NCI-H524 (cell line): ENCODE data around the gene SLAMF1.
A peak's percentile ranks its signal among the peaks of the same experiment; 100 is the strongest.
"Not testable (repeated sequence)": the region's sequence is repeated elsewhere in the genome, so short reads cannot be mapped to it uniquely, and the experiment has no call there.

Experiments
- DNase-seq, 2 experiments: peaks; one replicate each; lab custom pipeline; 2025; lab: John Stamatoyannopoulos, UW

The SLAMF1 gene, protein sequence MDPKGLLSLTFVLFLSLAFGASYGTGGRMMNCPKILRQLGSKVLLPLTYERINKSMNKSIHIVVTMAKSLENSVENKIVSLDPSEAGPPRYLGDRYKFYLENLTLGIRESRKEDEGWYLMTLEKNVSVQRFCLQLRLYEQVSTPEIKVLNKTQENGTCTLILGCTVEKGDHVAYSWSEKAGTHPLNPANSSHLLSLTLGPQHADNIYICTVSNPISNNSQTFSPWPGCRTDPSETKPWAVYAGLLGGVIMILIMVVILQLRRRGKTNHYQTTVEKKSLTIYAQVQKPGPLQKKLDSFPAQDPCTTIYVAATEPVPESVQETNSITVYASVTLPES

DNA sequence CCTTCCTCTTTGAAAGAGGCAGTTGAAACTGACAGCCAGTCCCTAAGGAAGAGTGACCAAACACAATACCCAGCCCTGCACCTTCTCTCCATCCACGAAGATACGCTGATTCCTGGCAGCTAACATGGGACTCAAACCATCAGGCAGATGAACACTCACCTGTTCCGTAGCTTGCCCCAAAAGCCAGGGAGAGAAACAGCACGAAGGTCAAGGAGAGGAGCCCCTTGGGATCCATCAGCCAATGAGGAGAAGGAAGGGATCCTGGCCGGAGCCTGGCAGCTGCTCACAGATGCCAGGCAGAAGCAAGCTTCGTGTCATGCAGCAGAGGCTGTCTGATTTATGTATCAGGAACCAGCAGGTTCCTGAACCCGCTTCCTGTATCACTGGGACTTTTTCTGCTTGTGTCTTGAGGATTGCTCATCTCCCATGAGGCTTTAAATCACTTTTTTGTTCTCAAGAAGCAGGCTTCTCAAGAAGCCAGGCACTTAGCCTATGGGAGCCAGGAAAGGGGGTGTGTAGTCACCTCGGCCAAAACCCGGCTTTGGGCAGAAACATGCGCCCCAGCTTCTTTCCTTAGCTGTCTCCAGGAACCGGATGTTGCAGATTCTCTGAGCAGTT lies at the start of gene SLAMF1:
Gene SLAMF1, minus strand, starts transcription at position 334 of the 618 bp plus-strand sequence. Its CDS starts 99 bp downstream, at position 235.
- DNase-seq, result no peak

DNA sequence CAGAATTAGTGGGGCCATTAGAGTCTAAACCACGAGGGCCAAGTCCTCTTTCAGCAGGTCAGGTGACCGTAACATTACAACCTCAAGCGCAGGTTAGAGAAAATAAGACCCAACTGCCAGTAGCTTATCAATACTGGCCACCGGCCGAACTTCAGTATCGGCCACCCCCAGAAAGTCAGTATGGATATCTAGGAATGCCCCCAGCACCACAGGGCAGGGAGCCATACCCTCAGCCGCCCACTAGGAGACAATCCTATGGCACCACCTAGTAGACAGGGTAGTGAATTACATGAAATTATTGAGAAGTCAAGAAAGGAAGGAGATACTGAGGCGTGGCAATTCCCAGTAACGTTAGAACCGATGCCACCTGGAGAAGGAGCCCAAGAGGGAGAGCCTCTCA lies 45.5 kb upstream of the SLAMF1 start:
- not testable (repeated sequence) for DNase-seq

DNA sequence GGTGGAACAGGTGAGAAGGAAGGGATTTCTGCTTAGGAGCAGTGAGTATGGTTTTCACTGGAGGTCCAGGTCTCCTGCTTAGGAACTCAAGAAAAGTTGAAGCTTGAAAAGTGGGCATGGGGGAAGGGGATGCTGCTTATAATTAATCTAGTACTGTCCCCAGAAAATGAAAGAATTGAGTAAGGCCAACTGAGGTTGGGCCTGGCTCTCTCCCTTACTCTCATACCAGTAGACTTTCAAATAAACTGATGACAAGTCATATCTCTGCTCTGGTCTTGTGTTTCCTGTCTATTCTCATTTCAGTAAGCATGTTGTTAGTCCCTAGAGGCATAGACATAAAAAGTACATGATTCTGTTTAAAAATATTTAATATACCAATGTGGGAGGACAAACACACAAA lies 38.4 kb upstream of the SLAMF1 start:
- no peak for DNase-seq

DNA sequence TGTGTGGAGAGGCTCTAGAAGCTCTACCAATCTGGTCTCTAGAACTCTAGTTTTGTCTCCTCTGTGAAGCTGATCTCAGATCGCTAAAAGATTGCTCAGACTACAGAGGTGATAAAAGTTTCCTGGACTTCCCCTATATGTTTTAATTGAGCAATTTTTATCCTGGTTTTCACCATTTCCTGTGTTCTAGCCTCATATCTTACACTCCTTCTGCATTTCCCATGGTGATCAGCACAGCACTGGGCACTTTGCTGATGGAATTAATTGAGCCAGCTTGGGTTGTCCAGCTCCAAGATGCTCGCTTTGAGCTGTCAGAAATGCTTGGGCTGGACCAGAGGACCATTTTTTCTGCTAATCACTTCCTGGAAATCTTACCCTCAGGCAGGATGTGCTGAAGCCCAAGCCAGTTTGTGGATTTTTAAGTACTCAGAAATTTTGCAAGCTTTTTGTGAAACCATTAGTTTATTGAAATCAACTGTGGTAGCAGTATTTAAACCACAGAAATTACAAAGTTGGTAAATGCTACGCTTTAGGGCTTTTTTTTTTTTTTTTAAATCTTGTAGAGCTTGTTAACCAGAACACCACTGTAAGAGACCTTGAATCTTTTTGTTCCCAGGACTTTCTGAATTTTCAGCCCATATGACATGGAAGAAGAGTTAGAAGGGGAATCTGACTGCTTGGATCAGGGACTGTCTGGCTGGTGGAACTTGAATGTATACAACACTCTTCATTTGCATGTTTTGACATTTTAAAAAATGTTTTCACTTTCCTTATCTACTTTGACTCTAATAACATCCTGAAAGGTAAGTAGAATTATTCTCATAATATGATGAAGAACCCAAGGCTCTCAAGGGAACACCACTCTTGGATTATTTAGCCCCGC lies 36.4 kb upstream of the SLAMF1 start:
- no peak for DNase-seq

DNA sequence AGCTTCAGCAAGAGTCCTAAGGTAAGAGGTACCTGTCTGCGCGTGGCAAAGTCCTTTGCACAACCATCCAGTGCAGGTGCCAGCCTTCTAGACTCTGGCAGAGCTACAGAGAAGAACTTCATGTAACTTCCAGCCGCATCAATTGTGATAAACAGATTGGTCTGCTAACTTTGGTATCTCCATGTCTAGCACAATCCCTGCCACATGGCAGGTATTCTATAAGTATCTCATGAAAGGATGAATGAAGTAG lies 35.0 kb upstream of the SLAMF1 start:
- DNase-seq, result no peak

DNA sequence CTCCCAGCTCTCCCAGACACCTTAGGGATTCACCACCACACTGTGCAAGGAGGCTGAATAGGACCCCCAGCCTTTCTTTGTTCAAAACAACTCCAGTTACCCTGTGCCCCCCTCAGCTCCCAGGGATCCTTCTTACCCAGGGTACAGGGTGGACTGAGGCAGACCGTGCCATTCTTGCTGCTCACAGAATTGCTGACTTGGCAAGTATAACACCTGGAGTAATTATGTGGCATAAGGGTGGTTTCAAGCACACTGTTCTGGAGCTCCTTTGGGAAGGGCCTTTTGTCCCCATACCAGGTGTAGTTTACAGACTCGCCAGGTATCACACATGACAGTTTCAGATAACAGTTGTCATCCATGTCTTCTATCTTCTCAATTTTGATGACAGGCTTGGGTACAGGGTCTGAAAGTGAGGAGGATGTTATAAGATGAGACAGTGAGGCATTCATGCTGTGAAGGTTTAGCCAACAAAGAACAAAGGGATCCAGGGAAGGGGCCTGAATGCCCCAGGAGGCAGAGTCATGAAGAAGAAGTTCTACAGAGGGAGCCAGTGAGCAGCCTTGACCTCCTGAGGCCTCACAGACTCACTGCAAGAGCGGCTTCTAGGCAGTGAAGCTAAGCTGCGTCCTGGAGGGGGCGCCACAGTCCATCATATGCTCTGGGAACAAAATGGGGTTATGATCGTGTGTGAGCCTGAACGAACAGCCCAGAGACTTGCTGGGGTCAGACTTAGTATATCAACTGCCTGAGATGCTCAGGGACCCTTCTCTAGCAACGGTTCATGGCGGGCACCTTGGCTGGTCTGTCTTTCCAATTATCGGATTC lies 34.4 kb upstream of the SLAMF1 start:
- peak; percentile 24 to 53 for DNase-seq

DNA sequence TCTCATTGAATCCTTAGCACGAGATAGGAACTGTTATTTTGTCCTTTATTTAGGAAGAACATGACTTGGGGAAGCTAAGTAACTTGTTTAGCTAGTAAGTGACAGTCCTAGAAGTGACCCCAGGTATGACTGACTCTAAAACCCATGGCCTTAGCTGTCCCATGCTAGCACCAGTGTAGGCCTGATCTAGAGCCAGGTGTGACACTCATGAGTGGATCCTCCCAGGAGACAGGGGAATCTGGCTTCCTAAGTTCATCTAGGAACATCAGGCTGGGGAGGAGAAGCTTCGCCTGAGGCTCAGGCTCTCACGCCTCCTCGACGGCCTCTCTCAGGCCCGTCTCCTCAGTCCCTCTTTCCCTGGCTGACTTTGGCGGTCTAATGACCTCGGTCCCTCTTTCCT lies 33.6 kb upstream of the SLAMF1 start:
- no peak for DNase-seq

DNA sequence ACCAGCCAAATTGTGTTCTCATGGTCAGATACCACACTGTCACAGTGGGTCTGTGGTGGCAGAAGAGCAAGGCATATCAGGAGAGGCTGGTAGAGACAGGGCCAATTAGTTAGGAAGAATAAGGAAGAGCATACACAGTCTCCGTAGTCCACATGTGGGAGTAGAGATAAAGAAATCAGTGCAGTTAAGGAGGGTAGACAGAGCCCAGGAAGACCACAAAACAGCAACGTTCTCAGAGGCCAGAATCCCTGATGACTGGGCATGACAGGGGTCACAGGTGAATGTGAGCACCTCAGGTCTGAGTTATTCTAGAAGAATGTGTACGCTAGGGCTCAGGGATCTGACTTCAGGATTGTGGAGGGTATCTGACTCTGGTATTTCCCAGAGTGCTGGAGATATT lies 33.0 kb upstream of the SLAMF1 start:
- no peak for DNase-seq

DNA sequence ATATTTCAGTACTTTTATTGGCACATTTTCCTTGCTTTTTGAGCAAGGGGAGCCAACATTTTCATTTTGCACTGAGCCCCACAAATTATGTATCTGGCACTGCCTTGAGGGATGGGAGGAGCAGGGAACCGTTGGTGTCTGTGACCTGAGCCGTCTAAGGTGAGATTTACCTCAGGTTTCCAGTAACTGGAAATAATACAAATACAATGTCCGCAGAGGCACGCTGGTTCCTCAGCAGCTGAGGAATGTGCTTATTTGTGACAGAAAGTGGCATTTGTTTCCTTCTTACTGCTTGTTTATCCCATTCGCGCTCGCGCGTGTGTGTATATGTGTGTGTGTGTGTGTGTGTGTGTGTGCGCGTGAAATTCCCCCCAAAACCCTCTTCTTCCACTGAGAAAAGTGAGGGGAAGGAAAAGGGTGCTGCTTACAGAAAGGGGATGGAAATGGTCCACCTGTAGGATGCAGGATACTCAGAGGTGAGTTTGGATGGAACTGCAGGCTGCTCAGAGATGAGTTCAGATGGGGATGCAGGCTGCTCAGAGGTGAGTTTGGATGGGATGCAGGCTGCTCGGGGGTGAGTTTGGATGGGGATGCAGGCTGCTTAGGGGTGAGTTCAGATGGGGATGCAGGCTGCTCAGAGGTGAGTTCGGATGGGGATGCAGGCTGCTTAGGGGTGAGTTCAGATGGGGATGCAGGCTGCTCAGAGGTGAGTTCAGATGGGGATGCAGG lies 30.2 kb upstream of the SLAMF1 start:
- no peak for DNase-seq

DNA sequence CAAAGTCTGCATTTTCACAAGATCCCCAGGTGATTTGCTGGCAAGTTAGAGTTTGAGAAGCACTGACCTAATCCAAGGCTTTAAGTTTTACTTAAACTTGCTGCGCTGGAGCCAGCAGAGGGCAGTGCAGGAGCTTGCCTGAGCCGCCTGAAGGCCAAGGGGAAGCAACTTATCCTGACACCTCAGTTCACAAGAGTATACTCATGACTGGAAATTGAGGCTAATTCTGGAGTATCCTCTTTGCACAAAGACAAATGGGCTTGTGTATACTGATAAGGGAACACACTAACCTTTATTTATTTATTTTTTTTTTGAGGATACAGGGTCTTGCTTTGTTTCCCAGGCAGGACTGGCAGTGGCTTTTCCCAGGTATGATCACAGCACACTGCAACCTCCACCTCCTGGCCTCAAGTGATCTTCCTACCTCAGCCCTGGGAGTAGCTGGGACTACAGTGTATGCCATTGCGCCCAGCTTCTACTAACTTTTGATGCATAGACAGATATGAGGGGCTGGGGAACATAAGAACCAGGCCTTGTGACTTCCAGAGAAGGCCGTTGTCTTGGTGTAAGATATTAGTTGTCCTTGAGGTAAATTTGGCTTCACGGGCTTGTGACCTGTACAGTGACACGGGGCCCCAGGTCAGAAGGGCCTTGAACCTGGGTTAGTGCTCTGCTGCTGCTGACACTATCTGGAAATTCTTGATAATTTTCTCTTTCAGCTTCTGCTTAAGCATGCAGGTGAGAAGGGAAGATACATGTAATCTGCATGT lies 29.0 kb upstream of the SLAMF1 start:
- DNase-seq, result peak in 1 of 2 experiments; percentile 43

DNA sequence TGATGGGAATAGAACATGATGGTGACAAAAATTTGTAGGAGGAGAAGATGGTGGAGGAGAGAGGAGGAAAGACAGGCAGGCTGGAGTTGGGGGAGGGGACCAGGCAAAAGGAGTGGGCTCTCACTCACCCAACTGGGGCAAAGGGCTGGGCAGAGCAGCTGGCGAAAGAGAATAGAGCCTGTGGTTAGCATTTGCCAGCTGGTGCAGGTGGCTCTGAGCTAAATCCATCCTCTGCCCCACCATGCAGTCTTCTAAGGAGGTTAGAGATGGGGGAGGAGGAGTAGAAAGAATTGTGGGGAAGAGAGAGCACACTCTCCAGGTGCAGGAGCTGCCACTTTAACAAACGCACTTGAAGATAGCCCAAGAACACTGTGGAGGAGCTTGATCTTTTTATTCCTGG lies 27.6 kb upstream of the SLAMF1 start:
- no peak for DNase-seq

DNA sequence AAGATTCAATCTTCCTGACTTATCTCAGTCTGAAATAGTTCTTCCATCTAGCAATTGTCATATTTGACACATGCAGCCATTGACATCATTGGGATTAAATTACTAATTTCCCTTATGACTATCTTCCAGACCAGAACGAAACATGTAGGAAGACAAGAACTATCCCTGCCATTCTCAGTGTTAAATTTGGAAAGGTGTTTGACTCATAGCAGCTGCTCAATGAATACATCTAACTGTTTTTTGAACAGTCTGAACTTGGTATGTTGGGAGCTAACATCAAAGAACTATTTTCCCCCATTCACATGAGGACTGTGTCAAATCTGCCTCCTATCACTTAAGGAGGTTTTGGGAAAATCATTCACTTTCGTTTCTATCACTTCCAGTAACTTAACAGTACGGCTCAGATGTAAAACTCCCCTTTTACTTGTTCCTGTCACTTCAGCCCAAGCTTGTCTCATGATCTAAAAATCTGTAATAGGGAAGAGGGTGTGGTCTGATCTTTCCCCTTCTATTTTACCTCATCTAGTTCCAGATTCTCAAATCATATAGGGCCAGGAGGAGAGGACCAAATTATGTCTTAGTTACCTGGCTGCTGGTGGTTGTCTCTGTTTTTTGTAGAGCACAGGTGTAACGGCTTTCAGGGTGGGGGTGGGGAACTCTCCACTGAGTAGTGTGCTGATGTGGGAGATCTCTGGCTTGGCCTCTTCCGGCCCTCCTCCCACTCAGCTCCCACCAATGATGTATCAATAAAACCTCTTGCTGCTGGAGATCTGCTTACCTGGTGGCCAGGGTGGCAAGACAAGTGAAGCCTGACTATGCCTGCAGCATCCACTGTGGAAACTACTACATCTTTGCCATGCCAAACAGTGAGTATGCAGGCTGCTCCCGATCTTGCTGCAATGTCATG lies 26.2 kb upstream of the SLAMF1 start:
- no peak for DNase-seq

DNA sequence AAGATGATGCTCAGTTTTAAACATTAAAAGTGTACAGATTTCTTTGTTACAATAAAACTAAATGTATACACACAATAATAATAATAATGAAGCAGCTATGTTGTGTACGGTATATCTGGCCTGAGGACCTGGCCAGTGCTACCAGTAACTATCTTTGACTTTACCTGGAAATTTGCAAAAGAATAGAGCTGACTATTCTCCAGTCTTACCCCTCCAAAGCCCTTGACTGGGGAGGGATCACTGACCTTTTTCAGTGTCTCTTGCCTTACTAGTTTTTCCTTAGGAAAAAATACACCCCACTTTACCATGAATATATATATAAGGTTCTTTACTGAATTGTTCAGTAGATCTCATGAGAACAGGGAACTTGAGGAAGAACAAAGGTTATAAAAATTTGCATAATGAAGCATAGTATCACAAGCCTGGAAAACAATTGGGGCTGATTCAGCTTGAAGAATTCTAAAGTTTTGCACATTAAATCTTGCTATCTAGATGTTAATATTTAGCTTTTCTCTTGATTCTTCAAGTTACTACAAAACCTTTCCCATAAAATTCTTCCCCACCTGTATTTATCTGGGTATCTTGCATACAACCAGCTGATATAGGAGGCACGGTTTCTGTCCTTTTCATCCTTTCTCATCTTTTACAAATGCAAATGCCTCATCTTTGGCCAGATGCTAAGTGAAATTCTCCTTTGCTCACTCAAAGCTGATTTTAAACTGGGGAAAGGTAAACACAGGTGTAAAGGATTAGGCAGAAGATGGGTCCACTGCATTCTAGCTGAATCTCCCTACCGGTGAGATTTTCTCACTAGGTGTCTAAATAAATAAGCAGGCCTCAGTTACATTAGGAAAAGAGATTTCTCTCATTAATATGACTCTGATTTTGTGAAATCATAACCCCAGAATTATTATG lies 25.0 kb upstream of the SLAMF1 start:
- no peak for DNase-seq

DNA sequence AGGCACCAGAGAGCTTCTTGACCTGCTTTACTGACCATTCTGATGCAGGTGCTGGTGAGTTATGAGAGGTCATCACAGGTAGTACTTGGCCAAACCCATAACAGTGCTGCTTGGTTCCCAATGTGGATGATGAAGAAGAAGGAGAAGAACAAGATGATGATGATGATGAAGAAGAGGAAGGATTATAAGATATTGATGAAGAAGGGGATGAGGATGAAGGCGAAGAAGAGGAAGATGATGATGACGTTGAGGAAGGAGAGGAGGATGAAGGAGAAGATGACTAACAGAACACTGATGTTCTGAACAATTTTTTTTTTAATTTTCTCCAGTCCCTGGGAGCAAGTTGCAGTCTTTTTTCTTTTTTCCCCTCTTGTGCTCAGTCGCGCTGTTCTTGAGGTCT lies 23.9 kb upstream of the SLAMF1 start:
- no peak for DNase-seq

DNA sequence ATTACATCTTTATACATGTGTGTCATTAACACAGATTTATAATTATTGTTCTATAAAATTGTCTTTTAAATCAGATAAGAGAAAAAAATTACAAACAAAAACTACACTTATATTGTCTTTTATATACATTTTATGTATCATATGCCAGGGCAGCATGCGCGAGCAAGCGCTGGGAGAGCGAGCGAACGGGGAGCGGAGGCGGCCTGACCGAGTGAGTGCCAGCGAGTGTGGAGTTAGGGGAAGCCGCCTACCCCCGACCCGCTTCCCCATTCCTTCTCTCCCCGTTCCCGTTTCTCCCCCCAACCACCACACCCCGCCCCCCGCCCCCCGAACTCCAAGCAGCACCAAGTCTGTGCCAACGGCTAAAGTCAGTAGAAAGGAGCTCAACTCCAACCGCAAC lies 23.0 kb upstream of the SLAMF1 start:
- no peak for DNase-seq

DNA sequence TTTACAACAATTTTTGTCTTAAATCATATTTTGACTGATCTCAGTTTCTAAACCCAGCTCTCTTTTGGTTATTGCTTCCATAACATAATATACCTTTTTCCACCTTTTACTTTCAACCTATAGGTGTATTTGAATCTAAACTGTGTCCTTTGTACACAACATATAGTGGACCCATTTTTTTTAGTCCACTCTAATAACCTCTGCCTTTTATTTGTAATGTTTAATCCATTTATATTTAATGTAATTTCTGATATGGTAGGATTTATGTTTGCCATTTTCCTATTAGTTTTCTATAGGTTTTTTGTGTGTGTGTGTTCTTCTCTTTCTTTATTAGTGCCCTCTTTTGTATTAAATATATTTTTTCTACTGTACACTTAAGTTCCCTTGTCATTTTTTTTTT lies 22.4 kb upstream of the SLAMF1 start:
- no peak for DNase-seq

DNA sequence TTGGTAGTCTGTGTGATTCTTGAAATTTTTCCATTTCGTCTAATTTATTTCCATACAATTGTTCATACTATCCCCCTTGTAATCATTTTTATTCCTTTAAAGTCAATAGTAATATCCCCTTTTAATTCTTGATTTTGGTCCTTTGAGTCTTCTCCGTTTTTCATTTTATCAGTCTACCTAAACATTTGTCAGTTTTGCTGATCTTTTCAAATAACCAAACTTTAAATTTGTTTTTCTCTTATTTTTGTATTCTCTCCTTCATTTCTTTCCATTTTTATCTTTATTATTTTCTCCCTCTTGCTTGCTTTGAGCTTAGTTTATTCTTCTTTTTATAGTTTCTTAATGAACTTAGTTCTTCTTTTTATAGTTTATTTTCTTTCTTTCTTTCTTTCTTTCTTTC lies 21.1 kb upstream of the SLAMF1 start:
- DNase-seq, result no peak

DNA sequence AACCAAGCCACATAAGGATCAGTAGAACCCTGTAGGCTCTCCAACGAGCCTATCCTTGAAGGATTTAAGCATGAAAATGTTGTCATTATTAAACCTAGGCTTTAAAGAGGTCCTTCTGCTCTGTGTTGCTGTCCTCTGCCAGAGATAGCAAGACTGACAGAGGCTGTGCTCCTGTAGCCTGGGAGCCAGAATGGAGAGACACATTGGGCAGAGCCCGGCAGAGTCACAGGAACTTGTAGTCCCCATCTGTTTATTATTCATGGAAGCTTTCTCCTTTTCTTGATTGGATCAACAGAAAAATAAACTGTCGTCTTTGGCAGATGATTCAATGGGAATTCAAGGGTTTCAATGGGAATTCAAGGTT lies 19.2 kb upstream of the SLAMF1 start:
- no peak for DNase-seq
